Right hindlimb (tissue), 1 donor: ENCODE results near the gene ROBO4.
A peak's percentile ranks its signal among the peaks of the same experiment; 100 is the strongest.

Experiments
- DNase-seq: peaks from one replicate; pipeline ENCODE4 v3.0.0-alpha.2; 2018

Gene ROBO4

DNA sequence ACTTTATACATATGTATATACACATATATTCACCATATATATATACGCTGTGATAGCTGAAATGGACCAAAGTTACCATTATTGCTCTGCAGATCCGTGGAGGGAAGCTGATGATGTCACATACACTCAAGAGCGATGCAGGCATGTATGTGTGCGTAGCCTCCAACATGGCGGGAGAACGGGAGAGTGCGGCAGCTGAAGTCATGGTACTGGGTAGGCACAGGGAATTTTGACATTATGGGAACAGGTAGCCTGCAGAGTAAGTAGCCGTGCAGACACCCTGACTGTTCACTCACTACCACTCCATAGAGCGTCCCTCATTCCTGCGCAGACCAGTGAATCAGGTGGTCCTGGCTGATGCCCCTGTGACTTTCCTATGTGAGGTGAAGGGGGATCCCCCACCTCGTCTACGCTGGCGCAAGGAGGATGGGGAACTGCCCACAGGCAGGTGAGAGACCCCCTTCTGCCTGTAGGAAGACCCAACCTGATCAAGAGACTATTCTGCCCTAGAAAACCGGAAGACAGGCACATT lies 27.7 kb downstream of the ROBO4 start:
- DNase-seq: no peak

DNA sequence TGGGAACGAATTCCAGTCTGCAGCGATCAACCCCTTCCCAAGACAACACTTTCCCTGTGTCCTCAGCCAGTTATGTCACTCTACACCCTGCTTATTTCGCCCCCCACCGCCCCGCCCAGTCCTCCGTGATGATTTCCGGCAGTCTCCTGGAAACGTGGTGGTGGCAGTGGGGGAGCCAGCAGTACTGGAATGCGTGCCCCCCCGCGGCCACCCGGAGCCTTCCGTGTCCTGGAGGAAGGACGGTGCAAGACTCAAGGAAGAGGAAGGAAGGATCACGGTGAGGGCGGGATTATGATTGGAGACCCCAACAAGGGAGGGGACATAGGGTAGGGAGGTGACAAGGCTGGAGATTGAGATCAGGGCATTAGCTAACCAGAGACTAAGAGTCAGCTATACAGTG lies 28.3 kb downstream of the ROBO4 start:
- DNase-seq: no peak

DNA sequence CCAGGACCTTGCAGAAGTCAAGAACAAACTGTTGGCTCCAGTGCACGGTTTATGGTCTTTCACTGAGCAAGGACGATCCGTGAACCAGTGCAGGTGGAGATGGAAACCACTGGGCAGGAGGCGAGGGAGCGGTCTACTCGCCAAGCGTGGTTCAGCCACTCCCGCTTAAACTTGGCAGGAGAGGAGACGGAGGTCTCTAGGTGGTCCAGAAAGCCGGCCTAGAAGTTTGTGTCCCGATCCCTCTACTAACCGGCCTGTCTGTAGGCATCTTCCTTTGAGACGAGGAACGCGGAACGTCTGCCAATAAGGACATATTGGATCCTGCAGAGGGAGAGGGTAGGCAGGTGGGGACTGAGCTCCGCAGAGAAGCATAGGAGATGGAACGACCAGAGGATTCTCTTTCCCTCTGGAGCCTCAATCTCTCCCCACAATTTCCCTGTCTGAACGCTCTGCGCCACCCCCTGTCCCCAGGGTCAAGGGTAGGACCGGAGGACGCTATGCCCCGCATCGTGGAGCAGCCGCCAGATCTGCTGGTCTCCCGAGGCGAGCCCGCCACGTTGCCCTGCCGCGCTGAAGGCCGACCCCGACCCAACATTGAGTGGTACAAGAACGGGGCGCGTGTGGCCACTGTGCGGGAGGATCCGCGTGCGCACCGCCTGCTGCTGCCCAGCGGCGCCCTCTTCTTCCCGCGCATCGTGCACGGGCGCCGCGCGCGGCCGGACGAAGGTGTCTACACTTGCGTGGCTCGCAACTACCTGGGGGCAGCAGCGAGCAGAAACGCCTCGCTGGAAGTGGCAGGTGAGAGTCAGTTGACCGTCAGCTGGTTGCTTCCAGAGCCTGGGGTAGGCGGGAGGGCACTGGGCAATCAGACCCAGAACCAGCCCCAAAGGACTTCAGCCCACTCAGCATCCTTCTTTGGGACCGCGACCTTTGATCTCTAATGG lies 29.1 kb downstream of the ROBO4 start:
- no peak for DNase-seq

DNA sequence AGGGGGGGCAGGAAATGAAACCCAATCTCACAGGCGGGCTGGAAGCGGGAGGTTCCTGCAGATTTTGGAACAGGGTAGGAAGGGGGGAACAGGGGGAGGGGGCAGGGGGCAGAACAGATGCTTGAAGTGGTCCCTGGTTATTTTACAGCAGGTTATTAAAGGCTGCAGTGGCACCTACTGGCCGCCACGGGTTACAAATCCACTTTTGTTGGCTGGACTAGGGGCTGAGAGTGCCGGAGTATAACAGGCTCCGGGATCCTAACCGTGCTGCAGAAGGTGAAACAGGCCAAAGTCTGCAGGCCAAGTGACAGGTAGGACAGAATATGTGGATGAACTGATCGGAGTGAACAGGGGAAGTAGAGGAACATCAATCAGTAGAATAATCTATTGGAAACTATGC lies 30.0 kb downstream of the ROBO4 start:
- peak; percentile 48 for DNase-seq

DNA sequence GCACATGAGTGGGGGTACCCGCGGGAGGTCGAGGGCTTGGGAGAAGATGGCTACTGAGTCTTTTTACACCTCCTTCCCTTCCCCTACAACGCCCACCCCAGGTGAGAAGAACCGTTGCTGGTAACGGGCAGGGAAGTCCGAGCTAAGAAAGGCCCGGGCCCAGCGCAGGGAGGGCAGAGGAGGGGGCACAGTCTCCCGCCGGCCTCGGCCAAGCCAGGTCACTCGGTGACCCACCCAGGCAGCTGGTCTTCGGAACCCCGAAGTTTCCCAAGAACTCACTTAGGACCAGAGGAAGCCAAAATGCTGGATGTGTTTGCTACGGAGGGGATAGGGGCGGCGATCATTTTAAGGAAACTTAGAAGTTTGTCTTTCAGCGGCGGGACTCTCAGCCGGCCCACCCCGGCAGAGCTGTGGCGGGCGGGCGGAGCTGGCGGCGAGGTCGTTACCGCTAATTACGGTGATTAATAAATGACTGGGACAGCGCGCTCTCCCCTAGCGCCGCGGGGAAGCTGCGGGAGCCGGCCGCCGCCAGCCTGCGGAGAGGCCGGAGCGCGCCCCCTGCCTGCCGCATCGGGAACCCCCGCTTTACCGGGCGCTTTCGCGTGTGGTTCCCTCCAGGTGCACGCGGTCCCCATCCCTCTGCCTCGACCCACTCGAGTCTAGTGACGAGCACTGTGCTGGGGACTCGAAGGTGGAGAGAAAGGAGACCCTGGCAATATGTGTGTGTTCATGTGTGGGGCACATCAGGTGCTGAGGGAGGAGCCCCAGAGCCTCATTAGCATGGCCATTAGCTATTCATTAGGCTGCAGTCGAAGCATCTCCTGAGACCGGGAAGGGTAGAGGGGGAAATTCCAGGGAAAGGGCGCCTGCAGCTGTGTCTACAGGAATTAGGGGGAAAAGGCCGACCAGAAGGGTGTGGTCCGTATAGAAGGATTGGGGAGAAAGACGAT lies 31.5 kb downstream of the ROBO4 start:
- DNase-seq: no peak

DNA sequence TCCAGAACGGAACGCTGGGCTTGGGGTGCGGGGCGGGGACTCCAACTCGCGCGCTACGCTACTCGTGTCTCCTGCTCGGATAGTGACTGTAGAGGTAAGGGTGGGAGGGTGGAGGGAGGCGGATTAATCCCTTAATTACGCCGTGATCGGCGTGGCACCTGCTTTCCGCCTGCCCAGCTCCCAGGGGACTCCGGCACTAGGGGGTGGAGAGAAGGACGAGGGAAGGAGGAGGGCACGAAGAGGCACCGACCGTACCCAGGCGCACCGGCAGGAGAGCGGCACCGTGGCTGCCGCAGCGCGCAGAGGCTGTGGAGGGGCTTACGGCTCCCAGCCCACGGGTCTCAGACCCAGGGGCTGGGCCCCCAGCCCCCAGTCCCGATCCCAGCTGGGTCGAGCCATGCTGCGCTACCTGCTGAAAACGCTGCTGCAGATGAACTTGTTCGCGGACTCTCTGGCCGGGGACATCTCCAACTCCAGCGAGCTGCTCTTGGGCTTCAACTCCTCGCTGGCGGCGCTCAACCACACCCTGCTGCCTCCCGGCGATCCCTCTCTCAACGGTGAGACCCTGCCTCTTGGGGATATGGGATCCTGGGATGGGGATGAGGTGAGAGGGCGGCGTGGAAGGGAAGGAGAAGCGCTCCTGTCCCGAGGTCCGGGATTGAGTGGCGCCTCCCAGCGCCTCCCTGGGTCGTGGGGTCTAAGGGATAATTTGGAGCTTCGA lies 32.3 kb downstream of the ROBO4 start, which contains the start of gene ROBO3:
TSS of gene ROBO3 (plus strand) at position 252 of the 721 bp plus-strand sequence. CDS start at position 398, 146 bp downstream.
- DNase-seq: no peak

DNA sequence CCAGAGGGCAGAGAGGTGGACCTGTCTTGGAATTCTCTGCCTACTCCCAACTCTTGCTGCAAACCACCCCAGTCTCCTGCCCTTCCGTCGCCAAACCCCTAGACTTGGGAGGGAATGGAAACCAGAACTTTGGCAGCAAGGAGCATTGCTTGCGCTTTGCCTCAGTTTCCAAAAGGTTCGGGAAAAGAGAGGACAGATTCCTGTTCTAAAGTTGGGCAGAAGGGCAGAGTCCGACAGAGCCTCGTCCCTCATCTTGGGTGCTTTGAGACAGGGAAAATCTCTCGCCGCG lies 32.8 kb downstream of the ROBO4 start:
- DNase-seq: no peak

DNA sequence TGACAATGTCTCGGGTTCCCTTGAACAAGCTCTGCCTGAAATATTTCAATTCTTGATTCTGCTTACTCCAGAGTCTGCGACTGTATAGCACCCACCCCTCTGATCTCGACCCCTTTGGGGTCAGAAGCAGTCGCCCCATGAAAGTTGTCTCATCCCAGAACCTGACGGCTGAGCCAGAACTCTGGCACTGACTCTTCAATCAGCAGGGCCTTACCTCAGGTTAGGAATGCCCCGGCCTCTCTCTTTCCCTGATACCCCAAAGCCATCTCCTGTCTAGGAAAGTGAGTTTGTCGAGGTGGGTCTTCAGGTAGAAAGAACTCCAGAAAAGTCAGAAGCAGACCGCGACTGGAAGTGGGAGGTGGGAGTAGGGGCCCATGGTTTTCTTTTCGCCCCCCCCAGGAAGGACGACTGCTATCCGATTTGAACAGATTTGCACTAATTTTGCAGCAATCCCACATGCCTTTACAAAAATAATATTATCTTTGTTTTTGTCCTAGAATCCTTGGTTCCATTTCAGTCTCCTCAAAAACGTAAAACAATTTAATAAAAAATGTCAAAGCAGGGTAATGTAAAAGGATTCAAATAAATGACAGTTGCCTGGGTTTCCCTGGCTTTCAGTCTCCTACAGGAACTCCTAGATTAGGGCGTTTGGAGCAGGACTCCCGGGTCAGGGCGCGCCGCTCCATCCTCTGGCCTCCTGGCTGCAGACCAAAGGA lies 33.3 kb downstream of the ROBO4 start:
- DNase-seq: no peak

DNA sequence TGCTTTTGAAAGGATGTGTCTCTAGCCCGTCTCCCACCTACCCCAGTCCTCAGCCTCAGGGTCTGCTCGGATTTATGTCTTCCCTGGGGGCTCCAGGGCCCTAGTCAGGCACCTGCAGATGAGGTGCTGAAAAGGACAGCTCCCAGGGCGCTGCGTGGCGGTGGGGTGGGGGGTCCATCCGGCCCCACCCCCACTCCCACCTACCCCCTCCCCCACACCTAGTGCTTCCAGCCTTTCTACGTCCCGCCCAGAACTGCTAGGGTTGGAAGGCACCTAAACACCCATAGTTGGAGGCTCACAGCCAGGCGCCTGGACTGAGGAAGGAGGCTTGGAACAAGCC lies 33.9 kb downstream of the ROBO4 start:
- no peak for DNase-seq

DNA sequence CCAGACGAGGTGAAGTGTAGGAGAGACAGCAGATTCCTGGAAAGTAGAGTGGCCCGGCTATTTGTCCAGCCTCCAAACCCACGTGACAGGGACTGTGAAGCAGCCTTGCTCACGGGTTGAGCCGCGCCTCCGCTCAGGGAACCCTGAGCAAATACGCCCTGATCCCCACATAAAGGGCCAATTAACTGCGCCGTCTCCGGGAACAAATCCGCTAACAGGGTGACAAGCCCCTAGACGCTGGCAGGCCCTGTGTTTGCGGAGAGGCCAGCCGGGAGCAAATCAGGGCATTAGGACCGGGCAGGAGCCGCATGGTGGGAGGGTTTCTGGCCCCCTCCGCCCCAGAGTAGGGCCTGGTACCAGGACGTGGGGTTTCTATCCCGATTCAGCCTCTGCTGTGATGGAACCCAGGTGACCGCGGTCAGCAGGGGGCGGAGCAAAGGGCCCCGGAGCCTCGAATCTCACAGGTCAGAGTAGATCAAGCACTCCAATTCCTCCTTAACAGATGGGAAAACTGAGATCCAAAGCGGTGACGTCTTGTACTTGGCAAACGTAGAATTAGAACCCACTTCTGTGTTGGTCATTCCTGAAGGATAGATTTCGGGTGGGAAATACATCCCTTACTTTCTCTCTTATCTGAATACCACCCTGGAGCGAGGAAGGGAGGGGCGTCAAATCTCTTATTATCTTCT lies 34.4 kb downstream of the ROBO4 start:
- DNase-seq: no peak

DNA sequence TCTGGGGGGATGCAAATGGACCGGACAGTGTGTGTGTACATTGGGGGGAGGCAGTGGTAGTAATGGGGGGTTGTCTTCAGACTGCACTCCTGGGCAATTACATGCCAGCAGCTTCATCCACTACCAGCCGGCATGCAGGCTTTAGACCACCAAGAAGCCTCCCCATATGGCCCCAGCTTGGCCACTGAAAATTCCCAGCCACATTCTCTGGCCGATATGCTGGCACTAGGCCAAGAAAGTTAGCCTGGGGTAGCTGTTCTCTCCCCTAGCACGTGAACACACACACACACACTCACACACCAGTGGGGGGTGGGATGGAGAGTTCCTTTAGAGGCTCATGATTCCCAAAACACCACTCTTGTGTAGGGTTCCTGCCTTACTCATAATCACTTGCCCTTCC lies 36.0 kb downstream of the ROBO4 start:
- DNase-seq: no peak

DNA sequence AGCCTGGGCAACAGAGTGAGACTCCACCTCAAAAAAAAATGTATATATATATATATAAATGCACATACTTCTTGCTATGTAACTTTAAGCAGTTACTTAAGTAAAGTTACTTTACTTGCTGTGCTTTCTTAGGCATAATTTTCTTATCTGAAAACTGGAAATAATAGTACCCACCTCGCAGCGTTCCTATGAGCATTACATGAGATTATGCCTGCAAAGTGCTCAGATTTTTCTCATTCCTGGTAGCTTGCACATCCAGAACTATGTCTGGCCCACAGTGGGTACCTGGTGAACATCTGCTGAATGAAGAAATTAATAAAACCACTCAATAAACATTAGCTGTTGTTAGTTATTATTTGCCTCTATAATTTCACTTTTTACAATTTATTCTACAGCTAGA lies 38.5 kb downstream of the ROBO4 start:
- no peak for DNase-seq

DNA sequence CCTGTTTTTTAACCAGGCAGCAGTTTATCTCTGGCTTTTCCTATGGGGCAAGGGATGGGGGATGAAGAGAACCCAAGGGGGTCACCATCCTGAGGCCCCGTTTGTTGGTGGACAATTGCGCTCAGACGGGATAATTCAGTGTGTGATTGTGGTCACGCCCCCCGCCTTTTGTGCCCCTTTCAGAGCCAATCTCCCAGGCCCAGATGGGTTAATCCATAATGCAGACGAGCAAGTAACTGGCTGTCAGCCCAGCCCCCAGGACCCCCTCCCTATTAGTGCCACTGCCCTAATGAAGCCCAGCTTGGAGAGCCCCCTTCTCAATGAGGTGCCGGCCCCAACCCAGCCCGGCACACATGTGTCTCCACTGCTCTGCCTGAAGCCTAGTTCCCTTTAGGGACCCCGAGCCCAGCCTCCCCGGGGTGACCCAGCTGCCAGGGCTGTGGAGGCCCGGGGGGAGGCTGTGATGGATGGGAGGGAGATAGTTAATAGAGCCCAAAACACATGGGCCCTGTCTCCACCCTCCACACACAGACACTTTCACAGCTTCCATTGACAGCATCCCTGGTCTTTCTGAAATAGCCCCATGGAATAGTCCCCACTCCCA lies 51.5 kb downstream of the ROBO4 start:
- no peak for DNase-seq

DNA sequence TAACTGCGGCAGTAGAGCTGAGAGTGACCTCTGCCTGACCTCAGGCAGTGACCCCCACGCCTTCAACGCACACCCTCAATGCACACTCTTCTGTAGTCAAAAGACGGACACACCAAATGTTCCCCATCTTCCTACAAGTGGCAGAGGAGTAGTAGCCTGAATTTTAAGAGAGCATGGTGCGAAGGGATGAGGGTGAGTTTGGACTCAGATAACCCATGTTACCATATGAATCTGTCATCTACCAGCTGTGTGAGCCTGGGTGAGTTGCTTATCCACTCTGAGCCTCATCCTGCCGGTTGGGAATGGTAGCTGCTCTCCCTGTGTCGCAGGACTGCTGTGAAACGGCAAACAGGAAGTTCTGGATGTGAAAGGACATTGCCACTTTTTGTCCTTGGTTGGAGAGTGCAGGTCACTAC lies 53.0 kb downstream of the ROBO4 start:
- DNase-seq: no peak

DNA sequence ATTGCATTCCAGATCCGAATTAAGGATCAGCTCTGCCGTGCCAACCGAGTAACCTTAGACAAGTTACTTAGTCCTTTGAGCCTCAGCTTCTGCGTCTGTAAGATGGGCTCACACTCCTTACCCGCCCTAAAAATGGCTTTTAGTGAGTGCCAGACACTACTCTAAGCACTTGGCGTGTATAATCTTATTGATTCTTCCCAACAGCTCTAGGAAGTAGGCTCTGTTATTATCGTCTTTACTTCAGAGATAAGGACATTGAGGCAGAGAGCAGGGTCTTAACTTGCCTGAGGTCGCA lies 54.1 kb downstream of the ROBO4 start:
- no peak for DNase-seq

DNA sequence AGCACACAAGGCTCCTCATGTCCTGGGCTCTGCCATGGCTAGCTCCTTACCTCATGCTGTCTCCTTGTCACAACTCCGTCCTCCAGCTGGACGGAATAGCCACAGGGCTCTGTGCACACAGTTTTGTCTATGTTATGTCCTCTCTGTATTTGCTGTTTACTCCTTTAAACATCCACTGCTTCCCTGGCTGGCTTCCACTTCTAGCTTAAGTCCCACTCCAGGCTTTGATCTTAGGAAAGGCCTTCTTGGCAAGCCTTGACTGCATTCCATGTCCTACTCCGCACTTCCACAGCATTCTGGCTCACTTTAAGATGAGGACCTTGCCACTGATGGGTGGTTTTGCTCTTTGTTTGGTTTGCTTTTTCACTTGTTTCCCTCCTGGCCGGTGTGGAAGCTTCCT lies 55.4 kb downstream of the ROBO4 start:
- no peak for DNase-seq

DNA sequence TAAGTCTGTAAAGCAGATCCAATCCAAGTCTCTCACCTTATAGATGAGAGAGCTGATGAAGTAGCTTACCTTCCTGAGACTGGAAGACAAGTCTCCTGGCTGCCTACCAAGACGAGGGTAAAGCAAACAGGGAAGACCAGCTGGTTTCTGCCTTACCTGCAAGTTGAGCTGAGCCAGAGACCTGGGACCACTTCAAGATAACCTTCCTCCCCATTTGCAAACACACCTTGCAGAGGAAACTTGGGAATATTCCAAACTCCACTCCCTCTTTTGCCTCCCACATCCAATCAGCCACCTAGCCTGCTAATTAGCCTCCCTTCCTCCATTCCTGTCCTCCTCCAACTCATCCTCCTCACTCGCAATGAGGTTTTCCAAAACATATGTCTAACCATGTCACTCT lies 55.8 kb downstream of the ROBO4 start:
- no peak for DNase-seq

DNA sequence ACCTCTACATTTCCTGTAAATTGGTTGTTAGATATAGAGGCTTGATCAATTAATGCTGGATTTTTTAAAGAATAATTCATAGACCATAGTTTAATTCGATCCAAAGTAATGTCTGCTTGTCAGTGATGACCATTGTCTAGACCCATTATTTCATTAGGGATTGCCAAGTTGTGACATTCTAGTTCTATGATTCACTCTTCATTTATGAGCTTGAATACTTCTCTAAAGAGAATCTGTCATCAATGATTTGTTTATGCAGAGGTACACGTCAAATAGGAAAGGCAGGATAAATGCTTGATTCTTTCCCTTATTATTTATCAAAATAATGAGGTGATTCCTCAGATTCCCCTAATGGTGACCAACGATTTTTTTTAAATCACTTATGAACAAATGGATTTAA lies 56.5 kb downstream of the ROBO4 start:
- DNase-seq: no peak

DNA sequence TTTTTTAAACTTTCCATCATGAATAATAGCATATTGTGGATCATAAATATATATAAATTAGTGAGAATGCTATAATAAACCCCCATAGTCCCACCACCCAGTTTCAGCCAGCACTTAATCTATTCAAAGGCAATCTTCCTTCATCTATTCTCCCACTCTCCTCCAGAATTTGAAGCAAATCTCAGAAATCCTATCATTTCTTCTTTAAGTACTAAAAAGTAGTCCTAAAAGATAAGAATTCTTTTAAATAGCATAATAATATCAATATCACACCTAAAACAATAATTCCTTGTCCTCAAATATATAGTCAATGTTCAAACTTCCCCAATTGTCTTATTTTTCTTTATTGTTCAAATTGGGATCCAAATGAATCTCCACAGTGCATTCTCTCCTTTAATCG lies 57.0 kb downstream of the ROBO4 start:
- no peak for DNase-seq

DNA sequence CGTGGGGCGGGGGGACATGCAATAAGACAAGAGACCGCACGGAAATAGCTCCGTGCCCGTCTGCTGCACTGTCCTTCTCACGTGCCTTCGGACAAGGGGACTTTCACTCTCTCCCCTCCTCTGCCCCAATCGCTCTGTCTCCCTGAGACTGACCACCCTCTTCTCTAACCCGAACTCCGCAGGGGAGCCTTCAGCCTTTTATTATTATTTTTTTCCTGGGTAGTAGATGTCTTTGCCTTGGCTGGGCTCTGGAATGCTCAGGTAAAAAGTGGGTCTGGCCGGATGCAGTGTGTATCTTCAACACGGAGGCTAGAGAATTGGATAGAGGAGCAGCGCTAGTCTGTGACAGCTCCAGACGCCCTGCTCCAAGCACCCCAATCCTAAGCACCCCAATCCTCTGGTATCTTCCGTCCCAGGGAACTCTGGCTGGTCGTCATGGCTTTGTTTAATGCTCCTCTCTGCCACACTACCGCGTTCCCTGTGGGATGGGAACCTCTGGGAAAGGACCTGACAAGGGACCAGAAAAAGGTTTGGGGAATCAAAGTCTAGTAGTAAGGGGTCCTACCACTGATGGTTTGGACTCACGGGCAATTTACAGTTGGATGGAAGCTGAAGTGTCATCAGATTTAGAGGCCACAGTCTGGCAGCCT lies 57.6 kb downstream of the ROBO4 start:
- DNase-seq: no peak
